HG03103 (cell line): ENCODE results near the gene IGF2BP1.

Experiments used
- ATAC-seq: cut with Tn5 transposase; IDR thresholded peaks from one replicate; pipeline ENCODE4 v1.9.1; 2021; ENCODE audit warnings: low read depth; ENCODE audit not compliant: unreplicated experiment

Gene IGF2BP1

DNA sequence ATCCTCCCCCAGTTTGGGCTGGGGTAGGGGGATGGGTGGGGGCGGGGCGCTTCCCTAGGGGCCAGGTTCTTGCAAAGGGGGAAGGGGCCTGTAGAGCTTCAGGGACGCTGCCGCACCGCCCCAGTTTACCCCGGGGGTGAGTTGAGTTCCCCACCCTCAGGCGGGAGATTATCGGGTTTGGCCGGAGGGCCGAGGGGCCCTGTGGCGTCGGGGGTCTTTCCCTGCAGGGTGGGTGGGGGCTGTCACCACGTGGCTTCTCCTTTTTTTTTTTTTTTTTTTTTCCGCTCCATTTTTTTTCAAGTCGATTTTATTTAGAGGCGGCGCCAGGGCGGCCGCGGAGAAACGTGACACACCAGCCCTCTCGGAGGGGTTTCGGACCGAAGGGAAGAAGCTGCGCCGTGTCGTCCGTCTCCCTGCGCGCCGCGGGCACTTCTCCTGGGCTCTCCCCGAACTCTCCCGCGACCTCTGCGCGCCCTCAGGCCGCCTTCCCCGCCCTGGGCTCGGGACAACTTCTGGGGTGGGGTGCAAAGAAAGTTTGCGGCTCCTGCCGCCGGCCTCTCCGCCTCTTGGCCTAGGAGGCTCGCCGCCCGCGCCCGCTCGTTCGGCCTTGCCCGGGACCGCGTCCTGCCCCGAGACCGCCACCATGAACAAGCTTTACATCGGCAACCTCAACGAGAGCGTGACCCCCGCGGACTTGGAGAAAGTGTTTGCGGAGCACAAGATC lies at the start of gene IGF2BP1:
IGF2BP1 (plus strand) TSS at position 283 of the 724 bp plus-strand sequence; CDS start at position 644, 361 bp downstream.
- no peak for ATAC-seq

GRCh38 chr17:48951572-48951971 lies 45.6 kb upstream of the IGF2BP1 start:
- no peak for ATAC-seq

GRCh38 chr17:48952904-48953303 lies 44.3 kb upstream of the IGF2BP1 start:
- ATAC-seq = no peak

DNA sequence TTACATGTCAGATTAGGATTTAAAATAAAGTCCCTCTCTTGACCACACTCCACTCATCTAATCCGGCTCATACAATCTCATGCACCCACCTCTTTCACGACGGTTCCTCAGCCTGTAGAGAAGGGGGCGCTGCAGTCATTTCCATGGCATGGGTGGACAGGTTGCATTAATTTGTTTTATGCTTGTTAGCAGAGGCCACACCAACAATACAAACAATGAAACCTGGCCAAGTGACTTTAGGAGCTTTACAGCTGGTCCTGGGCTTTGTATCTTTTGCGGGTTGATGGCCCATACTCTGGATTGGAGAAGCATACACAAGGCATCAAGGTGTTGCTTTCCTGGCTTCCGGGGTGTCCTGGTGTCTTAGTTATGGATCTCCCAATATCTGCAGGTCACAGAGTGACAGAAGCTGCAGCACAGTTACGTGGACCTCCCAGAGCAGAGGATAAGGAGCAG lies 42.9 kb upstream of the IGF2BP1 start:
- no peak for ATAC-seq

GRCh38 chr17:48960834-48961515 lies 36.2 kb upstream of the IGF2BP1 start:
- no peak for ATAC-seq

DNA sequence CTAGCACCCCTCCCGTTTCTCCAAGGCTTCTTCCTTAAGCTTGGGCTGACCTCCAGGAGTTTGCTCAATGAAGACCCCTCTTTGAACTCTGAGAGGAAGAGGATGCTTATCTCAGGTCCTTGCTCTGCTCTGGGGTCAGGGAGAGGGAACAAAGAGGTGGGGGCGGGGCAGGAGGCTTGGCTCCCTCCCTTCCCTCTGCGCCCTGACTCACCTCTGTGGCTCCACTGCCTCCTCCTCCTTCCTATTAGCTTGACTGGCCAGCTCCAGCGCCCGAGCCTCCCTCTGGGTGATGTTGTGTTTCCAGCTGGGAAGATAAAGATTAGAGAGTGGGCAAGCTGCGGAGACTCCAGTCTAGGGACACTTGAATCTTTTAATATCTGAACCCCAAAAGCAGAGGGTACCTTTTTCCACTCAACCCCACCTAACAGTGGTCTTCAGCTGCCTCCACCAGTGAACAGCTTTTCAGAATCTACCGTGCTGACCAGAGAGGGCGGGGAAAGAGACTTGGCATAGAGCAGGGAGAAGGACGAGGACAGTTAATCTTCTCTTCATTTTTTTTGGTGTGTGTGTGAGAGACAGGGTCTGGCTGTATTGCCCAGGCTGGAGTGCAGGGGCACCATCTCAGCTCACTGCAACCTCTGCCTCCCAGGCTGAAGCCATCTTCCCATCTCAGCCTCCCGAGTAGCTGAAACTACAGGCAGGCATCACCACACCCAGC lies 35.5 kb upstream of the IGF2BP1 start:
- ATAC-seq = no peak

- no peak for ATAC-seq
Measured at GRCh38 chr17:48970224-48970623, 27.0 kb upstream of the IGF2BP1 start.

DNA sequence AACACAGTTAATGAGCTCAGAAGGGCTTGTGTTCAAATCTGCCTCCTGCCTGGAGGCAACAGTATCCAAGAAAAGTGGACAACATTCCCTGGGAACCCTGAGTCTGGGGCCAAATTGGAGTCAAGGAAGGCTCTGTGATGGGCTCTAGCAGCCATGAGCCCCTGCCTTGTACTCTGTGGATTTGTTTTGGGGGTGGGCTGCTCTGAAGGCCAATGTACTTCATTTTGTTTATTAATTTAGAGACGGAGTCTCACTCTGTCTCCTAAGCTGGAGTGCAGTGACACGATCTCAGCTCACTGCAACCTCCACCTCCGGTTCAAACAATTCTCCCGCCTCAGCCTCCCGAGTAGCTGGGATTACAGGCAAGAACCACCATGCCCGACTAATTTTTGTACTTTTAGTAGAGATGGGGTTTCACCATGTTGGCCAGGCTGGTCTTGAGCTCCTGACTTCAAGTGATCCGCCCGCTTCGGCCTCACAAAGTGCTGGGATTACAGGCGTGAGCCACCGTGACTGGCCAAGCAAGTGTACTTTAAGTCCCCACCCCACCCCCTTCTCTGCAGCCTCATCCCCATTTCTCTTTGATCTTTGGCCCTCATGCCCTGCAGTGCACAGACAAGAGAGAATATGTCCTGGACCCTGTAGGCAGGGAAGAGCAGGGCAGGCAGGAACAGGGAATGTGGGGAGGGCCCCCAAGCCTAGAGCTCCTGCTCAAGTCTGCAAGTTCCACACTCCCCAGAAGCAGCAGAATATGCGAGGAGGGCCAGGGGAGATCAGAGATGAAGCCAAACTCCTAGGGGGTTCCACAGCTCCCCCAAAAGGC lies 26.1 kb upstream of the IGF2BP1 start:
- no peak for ATAC-seq

DNA sequence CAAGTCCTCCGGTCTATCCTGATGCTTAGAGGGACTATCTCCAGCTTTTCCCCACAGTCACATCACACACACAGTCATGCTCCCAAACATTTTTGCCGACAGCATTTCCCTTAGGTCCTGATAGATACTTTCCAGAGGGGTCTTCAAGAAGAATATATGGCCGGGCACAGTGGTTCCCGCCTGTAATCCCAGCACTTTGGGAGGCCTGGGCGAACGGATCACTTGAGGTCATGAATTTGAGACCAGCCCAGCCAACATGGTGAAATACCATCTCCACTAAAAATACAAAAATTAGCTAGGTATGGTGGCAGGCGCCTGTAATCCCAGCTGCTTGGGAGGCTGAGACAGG lies 24.5 kb upstream of the IGF2BP1 start:
- ATAC-seq = no peak

GRCh38 chr17:48973806-48974205 lies 23.4 kb upstream of the IGF2BP1 start:
- no peak for ATAC-seq

DNA sequence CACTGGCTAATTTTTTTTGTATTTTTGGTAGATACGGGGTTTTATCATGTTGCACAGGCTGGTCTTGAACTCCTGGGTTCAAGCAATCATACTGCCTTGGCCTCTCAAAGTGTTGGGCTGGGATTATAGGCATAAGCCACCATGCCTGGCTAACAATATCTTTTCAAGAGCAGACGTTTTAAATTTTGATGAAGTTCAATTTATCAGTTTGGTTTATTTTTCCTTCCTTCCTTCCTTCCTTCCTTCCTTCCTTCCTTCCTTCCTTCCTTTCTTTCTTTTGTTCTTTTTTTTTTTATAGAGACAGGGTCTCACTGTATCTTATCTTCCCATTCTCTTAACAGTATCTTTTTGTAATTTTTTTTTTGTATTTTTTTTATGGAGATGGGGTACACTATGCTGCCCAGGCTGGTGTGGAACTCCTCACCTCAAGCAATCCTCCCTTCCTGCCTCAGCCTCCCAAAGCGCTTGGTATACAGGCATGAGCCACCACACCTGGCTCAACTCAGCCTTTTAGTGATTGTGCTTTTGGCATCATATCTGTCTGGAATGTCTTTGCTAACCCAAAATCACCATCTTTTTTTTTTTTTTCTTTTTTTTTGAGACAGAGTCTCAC lies 15.2 kb upstream of the IGF2BP1 start:
- ATAC-seq = no peak

GRCh38 chr17:48985436-48986245 lies 11.5 kb upstream of the IGF2BP1 start:
- no peak for ATAC-seq

GRCh38 chr17:48989100-48989499 lies 8.1 kb upstream of the IGF2BP1 start:
- no peak for ATAC-seq

DNA sequence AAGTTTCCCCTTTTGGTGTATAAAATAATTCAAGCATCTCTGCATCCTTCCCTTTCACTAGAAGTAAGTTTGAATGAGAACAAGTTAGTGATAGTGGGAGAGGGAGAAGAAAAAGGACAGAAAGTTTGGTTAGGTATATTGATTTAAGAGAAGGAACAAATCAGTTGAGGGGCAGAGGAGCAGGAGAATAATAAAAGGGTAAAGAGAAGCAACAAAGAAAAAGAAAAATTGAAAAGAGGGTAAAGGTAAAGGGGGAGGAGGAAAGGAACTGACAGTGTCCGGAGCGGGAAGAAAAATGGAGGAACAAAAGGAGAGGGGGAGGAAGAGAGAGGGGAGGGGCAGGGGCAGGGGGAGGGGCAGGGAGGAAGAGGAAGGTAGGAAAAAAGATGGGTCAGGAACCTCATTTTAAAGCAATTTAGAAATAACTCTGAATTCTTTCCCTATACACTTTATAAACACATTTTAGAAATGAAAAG lies 6.3 kb upstream of the IGF2BP1 start:
- ATAC-seq = no peak

DNA sequence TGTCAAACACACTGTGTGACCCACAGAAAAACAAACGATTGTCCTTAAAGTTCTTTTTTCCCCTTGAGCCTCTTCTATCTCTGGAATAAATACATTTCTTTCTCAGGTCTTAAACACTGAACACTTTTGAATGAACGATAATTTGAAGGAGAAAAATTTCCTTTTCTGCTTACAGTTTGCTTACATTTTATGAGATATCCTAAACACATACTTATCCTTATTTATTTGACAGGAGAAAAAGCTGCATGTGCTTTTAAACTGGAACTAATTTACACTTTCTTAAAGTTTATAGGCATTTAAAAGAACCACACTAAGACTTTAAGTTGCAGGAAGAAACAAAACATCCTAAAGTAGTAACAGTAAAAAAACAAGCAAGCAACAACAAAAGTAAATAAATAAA lies 4.7 kb upstream of the IGF2BP1 start:
- ATAC-seq = no peak

DNA sequence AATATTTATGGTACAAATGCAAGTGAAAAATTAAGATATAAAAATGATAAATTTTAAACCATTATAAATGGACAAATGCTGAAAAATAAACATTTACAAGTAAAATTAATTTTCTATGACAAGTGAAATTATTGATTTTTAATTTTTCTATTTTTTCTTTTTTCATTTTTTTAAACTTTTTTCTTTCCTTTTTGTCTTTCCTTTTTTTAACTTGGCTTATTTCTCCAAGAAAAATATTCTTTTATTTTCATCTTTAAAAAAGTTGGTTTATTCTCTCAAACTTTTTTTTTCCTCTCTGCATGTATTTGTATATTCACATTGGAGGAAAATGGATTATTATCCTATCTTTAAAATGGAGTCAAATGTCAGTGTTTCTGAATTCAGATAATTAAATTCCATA lies 3.9 kb upstream of the IGF2BP1 start:
- no peak for ATAC-seq

DNA sequence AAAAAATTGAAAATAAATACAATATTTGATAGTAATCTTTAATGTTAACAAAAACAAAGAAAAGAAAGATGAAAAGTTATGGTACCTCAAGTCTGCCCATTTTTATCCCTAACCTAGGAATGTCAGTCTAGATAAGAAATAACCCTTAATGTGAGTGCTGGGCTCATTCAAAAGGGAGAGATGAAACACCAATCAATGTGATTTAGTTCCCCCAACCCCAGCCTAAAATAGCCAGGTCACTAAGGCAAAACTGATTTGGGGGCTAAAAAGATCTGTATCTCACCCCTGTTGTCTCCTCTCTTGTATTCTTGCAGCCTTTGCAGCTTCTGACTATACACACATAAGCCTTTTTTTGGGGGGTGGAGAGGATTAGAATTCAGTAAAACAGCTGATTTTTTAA lies 3.2 kb upstream of the IGF2BP1 start:
- no peak for ATAC-seq

DNA sequence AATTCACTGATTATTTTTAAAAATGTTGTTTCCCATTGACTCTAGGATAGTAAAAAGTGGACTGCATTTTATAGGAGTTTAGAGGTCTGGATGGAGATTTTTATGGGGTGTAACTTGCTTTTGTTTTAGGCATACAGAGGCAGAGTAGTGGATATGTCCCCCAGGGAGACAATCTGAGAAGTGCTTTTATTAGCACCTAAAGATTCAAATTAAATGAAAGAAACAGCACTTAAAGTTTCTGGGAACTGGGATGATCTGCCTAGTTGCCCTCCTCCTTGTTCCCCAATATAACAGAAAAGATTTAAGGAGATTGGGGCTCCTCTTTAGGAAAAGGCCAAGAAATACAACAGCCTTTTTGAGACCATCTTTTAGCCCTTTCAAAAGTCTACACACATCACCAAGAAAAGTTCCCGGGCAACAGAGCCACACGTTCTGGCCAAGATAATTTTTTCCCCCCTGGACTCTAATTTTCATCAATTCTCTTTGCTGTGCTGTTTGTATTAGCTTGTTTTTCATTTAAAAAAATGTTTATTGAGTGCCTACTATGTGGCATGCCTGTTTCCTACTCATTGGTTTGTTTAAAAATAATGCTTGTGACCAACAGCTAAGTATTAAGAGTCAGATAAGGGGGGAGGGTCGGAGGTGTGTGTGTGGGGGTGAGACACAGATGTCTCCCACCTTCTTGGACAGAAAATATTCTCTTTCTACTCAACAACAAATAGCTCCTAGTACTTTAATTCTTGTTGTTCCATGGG lies 2.5 kb upstream of the IGF2BP1 start:
- no peak for ATAC-seq
